H1 (cell line): ENCODE measurements around the gene CLDN2. TPM values are rescaled to one million over a fixed set of nuclear protein-coding genes. Genes with fewer than 3 reads are reported as not detected.

Experiments used
- CTCF ChIA-PET: fragments of 300-600 bp; sonication (Branson Sonifier 250); formaldehyde crosslinking; loops from one replicate; lab custom pipeline; 2021; ENCODE audit not compliant: partially characterized antibody; lab: Charles Lee
- POLR2A ChIA-PET: fragments of 300-600 bp; sonication (Branson Sonifier 250); formaldehyde crosslinking; loops from one replicate; lab custom pipeline; 2021; ENCODE audit warnings: inconsistent platforms; ENCODE audit not compliant: partially characterized antibody; lab: Charles Lee
- DNase-seq, 2 experiments: peaks; one replicate each; pipeline versions ENCODE4 v3.0.0 to v3.0.0-alpha.2; 2010 to 2022; ENCODE audit warnings: low spot score in 2 of 2, low read depth in 1 of 2, mixed read lengths in 1 of 2
- FAIRE-seq: peaks from 2 replicates; lab custom pipeline; 2011; peaks lifted over from hg19 to GRCh38; lab: Jason Lieb, UNC
- H2AFZ ChIP-seq: 2 replicates; pipeline ENCODE4 v1.8.1; 2012; ENCODE audit warnings: low read length, inconsistent platforms
- H2AK5ac ChIP-seq: 2 replicates; pipeline ENCODE4 v1.6.1; 2013; ENCODE audit warnings: low read depth, low read length
- H2BK120ac ChIP-seq: replicated peaks from 2 replicates; pipeline ENCODE3; 2013; ENCODE audit warnings: low read depth, low read length, inconsistent platforms
- H2BK12ac ChIP-seq: 2 replicates; pipeline ENCODE4 v1.6.1; 2013; ENCODE audit warnings: low read depth, low read length
- H2BK15ac ChIP-seq: 2 replicates; pipeline ENCODE4 v1.6.1; 2013; ENCODE audit warnings: low read length
- H2BK20ac ChIP-seq: 2 replicates; pipeline ENCODE4 v1.6.1; 2013; ENCODE audit warnings: low read length
- H2BK5ac ChIP-seq: 2 replicates; pipeline ENCODE4 v1.6.1; 2013; ENCODE audit warnings: low read depth, low read length
- H3K14ac ChIP-seq: 2 replicates; pipeline ENCODE4 v1.6.1; 2013; ENCODE audit warnings: inconsistent platforms; ENCODE audit not compliant: insufficient read length
- H3K18ac ChIP-seq: 2 replicates; pipeline ENCODE4 v1.6.1; 2013; ENCODE audit warnings: low read length; ENCODE audit errors: extremely low read depth
- H3K23ac ChIP-seq: 2 replicates; pipeline ENCODE4 v1.6.1; 2013; ENCODE audit warnings: inconsistent platforms; ENCODE audit not compliant: insufficient read length
- H3K23me2 ChIP-seq: 2 replicates; pipeline ENCODE4 v1.6.1; 2013; ENCODE audit warnings: low read depth, low read length
- H3K27ac ChIP-seq: 2 replicates; pipeline ENCODE4 v1.6.1; 2011; ENCODE audit warnings: low read depth, low read length, inconsistent platforms
- H3K27me3 ChIP-seq, 4 experiments: replicated peaks in 1 of 4; 1 replicate in 1 of 4; 2 replicates in 3 of 4; pipeline versions ENCODE4 v1.6.1 to v1.8.1; 2011 to 2013; ENCODE audit warnings: low read length in 3 of 4, mild to moderate bottlenecking in 3 of 4, inconsistent platforms in 2 of 4, mixed read lengths in 2 of 4, moderate library complexity in 1 of 4; ENCODE audit not compliant: control insufficient read depth in 3 of 4, insufficient read depth in 3 of 4; ENCODE audit errors: extremely low read depth in 1 of 4
- H3K36me3 ChIP-seq, 4 experiments: 2 replicates each; pipeline versions ENCODE4 v1.6.1 to v1.8.1; 2011 to 2013; ENCODE audit warnings: mild to moderate bottlenecking in 4 of 4, low read length in 3 of 4, moderate library complexity in 2 of 4, control low read depth in 1 of 4, inconsistent platforms in 1 of 4; ENCODE audit not compliant: insufficient read depth in 4 of 4, control insufficient read depth in 2 of 4
- H3K4ac ChIP-seq: replicated peaks from 2 replicates; pipeline ENCODE3; 2013; ENCODE audit warnings: low read length, low read depth, mixed read lengths, inconsistent platforms; ENCODE audit not compliant: insufficient read length
- H3K4me1 ChIP-seq, 4 experiments: replicated peaks in 1 of 4; 1 replicate in 1 of 4; 2 replicates in 3 of 4; pipeline versions ENCODE4 v1.6.1 to v1.8.1; 2011 to 2013; ENCODE audit warnings: low read length in 3 of 4, inconsistent platforms in 2 of 4, mixed read lengths in 1 of 4; ENCODE audit not compliant: insufficient read depth in 4 of 4, control insufficient read depth in 3 of 4
- H3K4me2 ChIP-seq, 2 experiments: 2 replicates each; pipeline versions ENCODE4 v1.6.1 to v1.8.1; 2011 to 2013; ENCODE audit warnings: low read depth in 2 of 2, low read length in 2 of 2, control low read depth in 1 of 2, inconsistent platforms in 1 of 2, mild to moderate bottlenecking in 1 of 2; ENCODE audit not compliant: insufficient read depth in 1 of 2
- H3K4me3 ChIP-seq, 4 experiments: fragments of 200-600, 300-600 bp in 1 of 4; sonication (generic), shearing (Covaris generic), sonication (Bioruptor Twin) in 1 of 4; 2 replicates each; pipeline versions ENCODE4 v1.5.1 to v1.8.1; 2011 to 2016; ENCODE audit warnings: low read length in 4 of 4, low read depth in 3 of 4, control low read depth in 2 of 4, inconsistent platforms in 2 of 4, mild to moderate bottlenecking in 2 of 4, mixed read lengths in 1 of 4, moderate library complexity in 1 of 4; ENCODE audit not compliant: insufficient read depth in 2 of 4; ENCODE audit errors: extremely low read depth in 1 of 4
- H3K56ac ChIP-seq: replicated peaks from 2 replicates; pipeline ENCODE3; 2013; ENCODE audit warnings: low read depth, mild to moderate bottlenecking, mixed read lengths, low read length, inconsistent platforms; ENCODE audit not compliant: insufficient read length
- H3K79me1 ChIP-seq: 2 replicates; pipeline ENCODE4 v1.6.1; 2013; ENCODE audit warnings: low read depth, low read length, control low read depth
- H3K79me2 ChIP-seq, 2 experiments: 2 replicates each; pipeline versions ENCODE4 v1.6.1 to v1.8.1; 2012 to 2013; ENCODE audit warnings: low read length in 2 of 2, mild to moderate bottlenecking in 2 of 2, inconsistent platforms in 1 of 2; ENCODE audit not compliant: insufficient read depth in 2 of 2, control insufficient read depth in 1 of 2
- H3K9ac ChIP-seq, 4 experiments: replicated peaks in 1 of 4; 1 replicate in 1 of 4; 2 replicates in 3 of 4; pipeline versions ENCODE4 v1.6.1 to v1.8.1; 2011 to 2013; ENCODE audit warnings: low read depth in 3 of 4, low read length in 3 of 4, control low read depth in 2 of 4, mild to moderate bottlenecking in 2 of 4, moderate library complexity in 2 of 4, inconsistent platforms in 1 of 4; ENCODE audit errors: extremely low read depth in 1 of 4
- H3K9me3 ChIP-seq, 2 experiments: 2 replicates each; pipeline versions ENCODE4 v1.6.1 to v1.8.1; 2012 to 2013; ENCODE audit warnings: mild to moderate bottlenecking in 2 of 2, moderate library complexity in 2 of 2, control low read depth in 1 of 2, inconsistent platforms in 1 of 2, low read depth in 1 of 2, low read length in 1 of 2, mixed read lengths in 1 of 2; ENCODE audit not compliant: insufficient read depth in 2 of 2
- H4K20me1 ChIP-seq, 2 experiments: replicated peaks in 1 of 2; 2 replicates each; pipeline versions ENCODE3 to v1.8.1; 2011 to 2013; ENCODE audit warnings: inconsistent platforms in 2 of 2, low read length in 2 of 2, mild to moderate bottlenecking in 1 of 2; ENCODE audit not compliant: insufficient read depth in 2 of 2, control insufficient read depth in 1 of 2
- H4K5ac ChIP-seq: 2 replicates; pipeline ENCODE4 v1.6.1; 2013; ENCODE audit warnings: low read length, low read depth, mixed read lengths, inconsistent platforms; ENCODE audit not compliant: insufficient read length
- H4K8ac ChIP-seq: 2 replicates; pipeline ENCODE4 v1.8.0; 2013; ENCODE audit warnings: mild to moderate bottlenecking, moderate library complexity, low read length, inconsistent platforms; ENCODE audit not compliant: insufficient read depth; ENCODE audit errors: extremely low read depth
- H4K91ac ChIP-seq: replicated peaks from 2 replicates; pipeline ENCODE3; 2013; ENCODE audit warnings: low read length, mixed read lengths, inconsistent platforms; ENCODE audit not compliant: insufficient read length
- ATF2 ChIP-seq: IDR thresholded peaks from 2 replicates; pipeline ENCODE4 v1.6.1; 2012; ENCODE audit warnings: low read length, inconsistent platforms
- CHD1 ChIP-seq: IDR thresholded peaks from 2 replicates; pipeline ENCODE4 v1.6.1; 2012; ENCODE audit warnings: low read depth, low read length, improper control_type of control experiment
- CREB1 ChIP-seq: IDR thresholded peaks from 2 replicates; pipeline ENCODE4 v1.6.1; 2012; ENCODE audit warnings: inconsistent platforms
- CTCF ChIP-seq, 3 experiments: IDR thresholded peaks; 1 replicate in 2 of 3; 2 replicates in 1 of 3; pipeline versions ENCODE4 v1.5.1 to v1.6.1; 2011; ENCODE audit warnings: low read length in 3 of 3, mild to moderate bottlenecking in 3 of 3, inconsistent platforms in 2 of 3, low read depth in 1 of 3, moderate library complexity in 1 of 3; ENCODE audit not compliant: insufficient read depth in 1 of 3; ENCODE audit errors: control extremely low read depth in 1 of 3
- EGR1 ChIP-seq: IDR thresholded peaks from 2 replicates; pipeline ENCODE4 v1.6.1; 2011; ENCODE audit warnings: low read depth, low read length, borderline replicate concordance
- POLR2A ChIP-seq, 2 experiments: IDR thresholded peaks; 1 replicate in 1 of 2; 2 replicates in 1 of 2; pipeline ENCODE4 v1.6.1; 2011; ENCODE audit warnings: low read depth in 2 of 2, low read length in 2 of 2, mild to moderate bottlenecking in 2 of 2; ENCODE audit errors: control extremely low read depth in 1 of 2
- SP2 ChIP-seq: IDR thresholded peaks from 2 replicates; pipeline ENCODE4 v1.6.1; 2012; ENCODE audit warnings: mild to moderate bottlenecking, low read length, inconsistent platforms
- SP4 ChIP-seq: IDR thresholded peaks from 2 replicates; pipeline ENCODE4 v1.6.1; 2012; ENCODE audit warnings: low read length, inconsistent platforms
- SRF ChIP-seq: IDR thresholded peaks from 2 replicates; pipeline ENCODE4 v1.6.1; 2011; ENCODE audit warnings: mild to moderate bottlenecking, low read depth, low read length, moderate library complexity
- WGBS, 2 experiments: shearing (Covaris generic) in 1 of 2; methylation state at CpG; one replicate each; pipeline versions ENCODE4 v1.1.6 to v1.1.7; 2013 to 2015; ENCODE audit warnings: low lambda C conversion rate in 2 of 2, mixed read lengths in 2 of 2, inconsistent platforms in 1 of 2, low coverage in 1 of 2, missing lambda C conversion rate in 1 of 2; ENCODE audit not compliant: insufficient replicate concordance in 2 of 2, insufficient coverage in 1 of 2, insufficient read length in 1 of 2; ENCODE audit errors: extremely low coverage in 1 of 2, missing lambda C conversion rate in 1 of 2; 5-methylcytosine and 5-hydroxymethylcytosine counted together
- polyA plus RNA-seq, 7 experiments: library from polyadenylated mRNA; depleted of rRNA in 3 of 7; stranded (reverse) in 5 of 7; unstranded in 2 of 7; fragments of >200 nt in 5 of 7; fragments of 200-250 nt in 2 of 7; gene quantifications; 1 replicate in 5 of 7; 2 replicates in 1 of 7; 4 replicates in 1 of 7; pipeline versions ENCODE4 v1.2.1 to v1.2.3, GENCODE V29; 2011 to 2013; ENCODE audit warnings: missing spikeins in 2 of 7, mixed read lengths in 2 of 7
- total RNA-seq: library from RNA; stranded (reverse); fragmentation: NEBNext Ultra II Directional; extraction: Animal tissue kit (Norgen Biotek cat#: 25700); gene quantifications from 2 replicates; pipeline ENCODE4 v1.2.1, GENCODE V29; 2021
- TF ChIP-seq, protein P1 (sequence below): IDR thresholded peaks from 2 replicates; pipeline ENCODE4 v1.6.1; 2011; ENCODE audit warnings: low read depth, mild to moderate bottlenecking, low read length; ENCODE audit not compliant: insufficient read depth

CLDN2 gene
- total and polyA plus RNA-seq, 2 of the 8 experiments (the other 6 are each of a cell fraction or from before 2014, with no cell fraction given), result 0.02 TPM; not detected in 1

GRCh38 chrX:106952538-106952937 is 32.3 kb downstream of the CLDN2 start:
- H3K56ac ChIP-seq, result no peak overlapping the region
- no peak overlapping the region for H2BK120ac ChIP-seq
- H3K14ac ChIP-seq, result no peak overlapping the region
- H4K5ac ChIP-seq, result no peak overlapping the region
- H3K27ac ChIP-seq, result no peak overlapping the region
- H3K79me1 ChIP-seq, result no peaks in the 10 kb centered on the region
- no peak overlapping the region for H3K4ac ChIP-seq
- no peak overlapping the region for H2BK15ac ChIP-seq
- H4K8ac ChIP-seq, result no peak overlapping the region
- H3K36me3 ChIP-seq, result no peaks in the 10 kb centered on the region
- no peak overlapping the region for H2BK20ac ChIP-seq
- no peaks in the 10 kb centered on the region for H3K4me1 ChIP-seq
- H3K23ac ChIP-seq, result no peak overlapping the region
- H3K18ac ChIP-seq, result no peak overlapping the region
- no peaks in the 10 kb centered on the region for H3K27me3 ChIP-seq
- H3K23me2 ChIP-seq, result no peaks in the 10 kb centered on the region
- no peaks in the 10 kb centered on the region for H3K79me2 ChIP-seq
- no peak overlapping the region for H2AFZ ChIP-seq
- no peak overlapping the region for H3K4me3 ChIP-seq
- ChIA-PET CTCF (interaction anchor here (0.9 to 1.9 kb wide), 4 partner anchors 16 to 58 kb away, joined by 3 to 13 read pairs (median 7); no protein-coding TSS in a partner anchor), POLR2A (interaction anchor here (0.8 kb wide), 1 partner anchor 14 kb away, joined by 3 read pairs; no protein-coding TSS in a partner anchor)
- H2AK5ac ChIP-seq, result no peak overlapping the region
- no peak overlapping the region for H3K9ac ChIP-seq
- H3K4me2 ChIP-seq, result no peak overlapping the region
- 93% methylated on average over 2 of the region's 2 CpGs; no CpG with 5 or more reads in 1 of the 2 experiments for WGBS, 2 experiments
- H4K20me1 ChIP-seq, result no peaks in the 10 kb centered on the region
- no peak overlapping the region for H4K91ac ChIP-seq
- DNase-seq (no peak), FAIRE-seq (no peak)
- no peaks in the 10 kb centered on the region for H3K9me3 ChIP-seq
- H2BK12ac ChIP-seq, result no peak overlapping the region
- H2BK5ac ChIP-seq, result no peak overlapping the region
- TF ChIP-seq EGR1 (no peak), ATF2 (no peak), CREB1 (no peak), POLR2A (IDR thresholded peaks at IDR 0.05; ENCODE audit: control extremely low read depth in 1 of 2, low read depth in 2 of 2, low read length in 2 of 2) (no peak), CHD1 (no peak), SP2 (no peak), SP4 (no peak), CTCF (IDR thresholded peaks at IDR 0.05; ENCODE audit: control extremely low read depth in 1 of 3, insufficient read depth in 1 of 3, low read depth in 1 of 3, low read length in 3 of 3) (no peak), SRF (no peak)
- TF ChIP-seq, protein P1, sequence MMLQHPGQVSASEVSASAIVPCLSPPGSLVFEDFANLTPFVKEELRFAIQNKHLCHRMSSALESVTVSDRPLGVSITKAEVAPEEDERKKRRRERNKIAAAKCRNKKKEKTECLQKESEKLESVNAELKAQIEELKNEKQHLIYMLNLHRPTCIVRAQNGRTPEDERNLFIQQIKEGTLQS, result no peak
